Iris pigment epithelial cell (primary cell): ENCODE data around the gene MACROD1.

Experiments used
- DNase-seq: peaks from one replicate; pipeline ENCODE4 v3.0.0-alpha.2; 2011; ENCODE audit warnings: low read depth

MACROD1 gene

GRCh38 chr11:64152841-64153691 is 12.8 kb downstream of the MACROD1 start:
- DNase-seq = peak; percentile 11

DNA sequence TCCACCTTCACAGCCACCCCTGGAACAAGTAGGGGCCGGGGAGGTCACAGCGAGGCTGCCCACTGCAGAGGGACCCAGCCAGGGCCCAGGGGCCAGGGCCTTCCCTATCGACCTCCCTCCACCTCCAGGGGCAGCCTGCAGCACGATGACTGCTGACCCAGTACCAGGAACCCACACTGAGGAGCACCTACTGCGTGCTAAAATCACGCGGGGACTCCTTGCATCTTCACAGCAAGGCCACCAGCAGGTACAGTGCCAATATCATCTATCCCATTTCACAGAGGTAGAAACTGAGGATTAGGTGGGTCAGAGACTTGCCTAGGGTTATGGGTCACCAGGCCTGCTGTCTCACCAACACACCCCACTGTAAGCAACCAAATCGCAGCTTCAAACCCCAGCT is 14.6 kb downstream of the MACROD1 start:
- no peak for DNase-seq

DNA sequence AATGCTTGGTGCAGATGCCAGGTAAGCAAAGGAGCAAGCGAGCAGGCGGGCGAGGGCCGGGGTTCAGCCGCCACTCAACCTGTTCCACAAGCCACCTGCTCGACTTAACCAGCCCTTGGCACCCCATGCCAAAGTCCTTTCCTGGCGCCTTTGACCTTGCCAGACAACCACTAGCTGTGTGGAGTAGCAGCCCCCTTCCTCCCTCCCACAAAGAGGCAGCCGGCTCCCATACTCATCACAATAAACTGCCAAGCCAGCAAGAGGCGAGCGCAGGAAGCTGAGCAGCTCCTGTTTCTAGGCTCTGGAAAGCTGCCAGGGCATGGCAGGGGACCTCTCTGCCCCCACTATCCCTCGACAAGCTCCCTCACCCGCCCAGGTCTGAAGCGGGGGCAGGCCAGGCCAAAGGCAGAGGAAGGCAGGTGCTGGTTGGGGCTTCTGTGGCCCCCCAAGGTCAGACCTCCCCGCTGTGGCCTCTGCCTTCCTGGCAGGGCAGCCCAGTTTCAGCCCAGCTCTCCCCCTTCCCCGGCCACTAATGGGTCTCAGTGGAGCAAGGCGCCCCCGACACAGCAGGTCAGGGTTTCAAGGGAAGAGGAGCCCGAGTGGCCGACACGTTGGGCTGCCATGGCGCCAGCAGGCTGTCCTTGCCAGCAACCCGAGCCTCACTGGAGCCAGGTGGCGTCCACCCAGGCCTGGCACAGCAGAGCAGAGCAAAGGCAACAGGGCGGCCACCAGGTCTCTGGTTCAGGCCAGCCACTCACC is 15.3 kb downstream of the MACROD1 start:
- DNase-seq = no peak

DNA sequence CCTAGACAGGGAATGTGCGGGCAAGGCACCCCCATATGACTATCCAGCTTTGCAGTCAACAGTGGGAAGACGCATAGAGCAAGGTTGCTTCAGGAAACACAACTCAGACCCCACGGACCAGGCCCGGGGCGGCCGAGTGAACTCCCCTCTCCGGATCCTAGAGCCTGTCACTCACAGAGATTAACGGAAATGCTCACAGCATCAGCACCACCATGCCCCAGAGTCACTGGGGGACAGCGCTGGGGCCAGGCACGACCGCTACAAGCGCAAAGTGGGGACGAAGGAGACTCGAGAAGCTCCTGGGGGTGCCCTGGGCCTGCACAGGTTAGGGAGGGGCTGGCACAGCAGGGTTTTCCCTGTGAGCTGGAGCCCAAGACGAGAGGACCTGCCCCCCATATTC is 15.9 kb downstream of the MACROD1 start:
- DNase-seq = no peak

DNA sequence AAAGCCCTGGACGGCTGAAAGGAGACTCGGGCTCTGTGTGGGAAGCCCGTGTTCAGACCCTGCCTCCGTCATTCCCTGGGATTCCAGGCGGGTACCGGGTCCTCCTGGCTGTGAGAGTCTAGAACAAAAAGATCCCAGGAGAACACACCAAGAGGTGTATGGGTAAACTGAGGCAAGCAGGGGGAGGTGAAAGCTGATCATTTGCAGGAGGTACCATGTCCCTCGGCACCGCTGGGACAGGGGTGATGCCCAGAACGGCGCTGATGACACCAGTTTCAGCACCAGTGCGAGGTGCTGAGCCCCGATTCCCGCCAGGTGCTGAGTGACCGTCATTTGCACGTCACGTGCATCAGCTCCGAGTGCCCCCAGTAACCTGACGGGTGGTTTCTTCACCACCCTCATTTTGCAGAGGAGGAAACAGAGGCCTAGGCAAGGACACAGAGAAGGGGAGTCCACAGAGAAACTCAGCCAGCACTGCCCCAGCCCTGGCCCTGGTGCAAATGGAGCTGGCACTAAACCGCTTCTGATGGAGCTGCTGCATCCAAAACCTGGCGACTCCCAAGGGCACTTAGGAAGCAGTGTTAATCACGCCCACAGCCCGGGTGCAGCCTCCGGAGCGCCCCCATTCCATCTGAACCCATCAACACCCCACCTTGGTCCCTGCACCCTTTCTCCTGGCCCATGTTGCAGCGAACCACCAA is 16.8 kb downstream of the MACROD1 start:
- DNase-seq = no peak

- peak; percentile 56 for DNase-seq
These were observed 17.5 kb downstream of the MACROD1 start for GRCh38 chr11:64148226-64148916.

- DNase-seq = peak; percentile 31
These were observed 19.6 kb downstream of the MACROD1 start for GRCh38 chr11:64146036-64146955.

- no peak for DNase-seq
These were observed 21.1 kb downstream of the MACROD1 start for GRCh38 chr11:64144587-64145472.

GRCh38 chr11:64141081-64141783 is 24.7 kb downstream of the MACROD1 start:
- no peak for DNase-seq

GRCh38 chr11:64140082-64140481 is 25.8 kb downstream of the MACROD1 start:
- no peak for DNase-seq

- no peak for DNase-seq
These were observed 26.9 kb downstream of the MACROD1 start for GRCh38 chr11:64139049-64139448.

DNA sequence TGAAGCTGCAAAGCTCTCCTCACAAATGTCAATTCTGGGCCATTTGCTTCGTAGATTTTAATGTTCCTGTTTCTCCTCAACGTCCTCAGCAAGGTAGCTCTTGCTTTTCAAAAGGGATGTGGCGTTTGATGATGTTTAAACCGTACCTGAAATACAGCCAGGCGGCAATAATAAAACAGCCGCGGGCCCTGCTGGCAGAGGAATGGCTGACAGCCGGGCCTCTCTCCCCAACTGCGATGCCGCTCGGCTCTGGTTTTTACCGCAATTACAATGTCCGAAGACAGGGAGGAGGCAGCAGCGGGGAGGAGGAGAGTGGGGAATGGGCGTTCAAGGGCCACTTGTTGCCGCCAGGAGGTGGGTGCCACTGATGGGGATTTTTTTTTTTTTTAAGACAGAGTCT is 27.5 kb downstream of the MACROD1 start:
- DNase-seq = no peak

DNA sequence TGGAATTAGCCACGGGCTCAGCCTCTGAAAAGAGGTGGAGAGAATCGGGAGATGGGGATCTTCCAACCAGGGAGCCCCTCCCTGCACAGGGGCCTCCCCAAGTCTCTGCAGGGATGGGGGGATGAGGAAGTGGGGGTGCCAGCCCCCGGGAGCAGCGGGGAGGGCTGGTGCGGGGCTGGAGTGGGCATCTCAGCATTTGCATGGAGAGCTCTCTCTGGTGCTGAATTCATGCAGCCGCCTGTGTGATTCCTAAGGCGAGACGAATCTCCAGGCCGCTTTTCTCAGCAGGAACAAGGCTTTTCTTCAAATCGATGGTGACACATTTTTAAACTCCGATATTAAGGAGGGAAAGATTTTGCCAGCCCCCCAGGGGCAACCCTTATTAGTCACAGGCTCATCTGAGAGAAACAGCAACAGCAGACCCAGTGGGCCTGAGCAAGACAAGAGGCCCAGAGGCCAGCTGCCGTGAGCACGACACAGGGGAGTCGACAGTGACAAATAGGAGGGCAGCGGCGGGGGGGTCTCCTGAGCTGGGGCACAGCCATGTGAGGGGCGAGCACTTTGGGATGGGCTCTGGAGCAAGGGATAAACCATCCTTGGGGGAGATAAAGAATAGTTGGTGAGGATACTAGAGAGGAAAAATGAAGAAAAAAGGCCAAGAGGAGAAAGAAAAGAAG is 29.0 kb downstream of the MACROD1 start:
- no peak for DNase-seq

DNA sequence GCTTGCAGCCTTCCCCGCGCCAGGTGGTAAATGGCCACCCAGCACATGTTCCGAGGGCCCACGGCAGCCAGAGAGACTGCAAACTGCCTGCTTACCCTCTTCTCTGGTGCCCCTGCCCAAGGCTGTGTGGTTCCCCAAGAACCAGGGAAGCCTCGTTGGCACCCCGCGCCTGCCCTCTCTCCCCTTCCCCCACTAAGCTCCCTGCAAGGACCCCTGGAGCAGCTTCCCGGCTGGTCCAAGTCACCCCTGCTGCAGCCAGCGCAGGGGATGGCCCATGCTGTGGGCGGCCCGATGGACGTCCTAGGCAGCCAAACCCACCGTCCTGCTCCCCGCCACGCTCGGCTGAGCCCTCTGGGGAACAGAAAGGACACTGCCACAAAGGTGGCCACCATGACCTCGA is 30.2 kb downstream of the MACROD1 start:
- DNase-seq = no peak

- DNase-seq = no peak
These were observed 30.9 kb downstream of the MACROD1 start for GRCh38 chr11:64134963-64135362.

GRCh38 chr11:64132982-64133705 is 32.8 kb downstream of the MACROD1 start:
- no peak for DNase-seq

DNA sequence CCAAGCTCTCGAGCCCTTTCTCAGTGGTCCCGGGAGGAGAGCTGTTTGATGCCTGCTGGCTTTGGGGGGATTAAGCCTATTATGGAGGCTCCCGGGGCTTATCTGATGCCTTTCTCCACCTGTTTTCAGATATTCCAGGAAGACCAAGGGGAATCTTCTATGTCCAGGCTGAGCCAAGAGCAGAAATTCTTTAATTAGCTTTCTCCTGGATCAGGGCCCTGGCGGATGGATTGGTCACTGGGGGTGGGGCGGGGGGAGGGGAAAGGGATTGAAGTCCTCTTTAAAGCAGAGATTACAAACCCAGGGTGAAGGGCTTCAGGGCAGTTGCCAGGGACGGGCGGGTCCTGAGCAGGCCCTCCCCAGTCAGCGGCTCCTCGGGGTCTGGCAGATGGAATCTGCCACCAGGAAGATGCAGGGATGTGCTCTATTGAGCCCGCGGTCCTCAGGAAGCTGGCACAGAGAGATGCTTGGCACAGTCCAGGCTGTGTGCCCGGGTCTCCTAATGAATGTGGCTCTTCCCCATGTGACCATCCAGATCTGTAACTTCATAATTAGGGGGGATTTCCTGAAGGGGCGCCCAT is 33.6 kb downstream of the MACROD1 start:
- no peak for DNase-seq
